ENCODE measurements around the gene ROR2. TPM values are rescaled to one million over a fixed set of nuclear protein-coding genes. Genes with fewer than 3 reads are reported as not detected.
"Not testable (repeated sequence)": the region's sequence is repeated elsewhere in the genome, so short reads cannot be mapped to it uniquely, and the experiment has no call there.

The ROR2 gene
- total RNA-seq, 1 donor from 2014 or later: under 0.01 TPM

DNA sequence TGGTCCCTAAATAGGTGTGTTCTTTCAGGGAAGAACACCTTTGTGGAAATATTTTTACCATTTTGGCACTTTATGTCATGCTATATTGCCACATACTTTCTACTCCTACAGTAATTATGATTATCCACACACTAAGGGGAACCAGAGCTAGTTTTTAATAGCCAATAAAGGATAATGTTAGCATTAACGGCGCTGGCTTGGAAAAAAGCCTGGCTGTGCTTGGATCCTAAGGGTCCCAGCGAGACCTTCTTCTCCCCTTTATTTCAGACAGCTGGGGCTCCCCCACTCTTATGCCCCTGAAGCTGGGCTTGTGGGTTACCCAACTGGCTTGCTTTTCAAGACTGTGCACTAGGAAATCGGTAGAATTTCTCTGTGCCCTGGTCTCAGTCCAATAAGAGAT is 367.8 kb downstream of the ROR2 start:
- DNase-seq (ENCODE audit: low read depth in 2 of 2): no peak

DNA sequence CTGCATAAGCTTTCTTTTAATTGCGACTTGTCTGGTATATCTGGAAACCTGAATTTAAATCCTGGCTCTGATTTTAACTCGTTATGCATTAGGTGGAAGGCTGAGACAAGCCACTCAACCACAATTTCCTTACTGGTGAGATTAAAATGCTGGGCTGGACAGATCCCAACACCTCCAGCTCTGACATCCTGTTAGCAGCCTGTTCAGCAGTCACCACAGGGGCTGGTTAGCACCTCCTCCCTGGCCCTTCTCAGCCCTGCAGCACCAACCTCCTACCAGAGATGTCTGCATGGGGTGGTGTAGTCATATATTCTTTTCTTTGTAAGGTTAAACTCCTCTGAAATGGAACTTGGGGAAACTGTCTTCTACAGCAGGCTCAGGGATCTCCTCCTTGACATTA is 369.9 kb downstream of the ROR2 start:
- no peak for DNase-seq (ENCODE audit: low read depth in 2 of 2)

DNA sequence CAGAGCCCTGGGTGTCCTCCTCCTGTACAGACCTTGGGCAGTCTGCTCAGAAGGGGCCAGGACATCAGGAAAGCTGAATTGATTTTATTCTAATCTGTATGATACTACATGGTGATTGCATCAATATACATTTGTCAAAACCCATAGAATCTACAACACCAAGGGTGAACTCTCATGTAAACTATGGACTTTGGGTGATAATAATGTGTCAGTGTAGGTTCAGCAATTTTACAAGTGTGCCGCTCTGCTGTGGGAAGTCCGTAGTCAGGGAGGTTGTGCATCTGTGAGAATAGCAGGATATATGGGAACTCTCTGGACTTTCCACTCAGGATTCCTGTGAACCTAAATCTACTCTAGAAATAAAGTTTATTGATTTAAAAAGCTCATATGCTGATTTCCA is 371.1 kb downstream of the ROR2 start:
- no peak for DNase-seq (ENCODE audit: low read depth in 2 of 2)

DNA sequence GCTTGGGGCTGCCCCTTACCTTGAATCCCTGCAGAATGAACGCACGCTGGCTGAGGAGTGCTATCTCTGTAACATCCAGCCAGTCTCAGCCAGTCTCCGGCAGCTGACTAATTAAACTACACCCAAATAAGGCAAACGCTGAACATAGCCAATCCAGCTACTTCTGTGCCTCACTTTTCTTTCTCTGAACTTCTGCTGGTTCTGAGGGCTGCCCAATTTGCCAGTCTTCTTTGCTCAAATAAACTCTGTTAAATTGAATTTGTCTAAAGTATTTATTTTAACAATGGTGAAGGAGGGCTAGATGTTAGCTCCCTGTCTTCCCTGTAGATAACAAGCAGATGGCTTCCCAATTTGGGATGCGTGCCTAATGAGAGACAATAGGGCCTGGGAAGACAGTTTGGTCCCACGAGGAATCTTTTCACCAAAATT is 372.4 kb downstream of the ROR2 start:
- no peak for DNase-seq (ENCODE audit: low read depth in 2 of 2)

DNA sequence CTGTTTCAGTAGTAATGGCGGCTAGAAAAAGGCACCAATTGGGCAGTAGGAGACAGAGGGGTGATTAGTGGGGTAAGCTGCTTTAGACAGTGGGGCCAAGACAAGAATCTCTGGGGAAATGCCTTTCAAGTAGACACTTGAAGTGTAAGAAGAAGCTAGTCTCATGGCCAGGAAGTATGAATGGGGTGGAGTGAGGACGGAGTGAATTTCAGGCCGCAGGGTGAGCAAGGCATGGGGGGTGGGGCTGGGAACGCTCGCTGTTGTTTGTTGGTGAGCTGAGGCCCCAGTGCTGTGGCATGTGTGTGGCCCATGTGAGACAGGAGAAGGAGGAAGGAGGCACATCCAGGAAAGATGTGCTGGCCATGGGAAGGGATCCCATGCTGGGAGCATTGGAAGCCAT is 377.2 kb downstream of the ROR2 start:
- no peak for DNase-seq (ENCODE audit: low read depth in 2 of 2)

DNA sequence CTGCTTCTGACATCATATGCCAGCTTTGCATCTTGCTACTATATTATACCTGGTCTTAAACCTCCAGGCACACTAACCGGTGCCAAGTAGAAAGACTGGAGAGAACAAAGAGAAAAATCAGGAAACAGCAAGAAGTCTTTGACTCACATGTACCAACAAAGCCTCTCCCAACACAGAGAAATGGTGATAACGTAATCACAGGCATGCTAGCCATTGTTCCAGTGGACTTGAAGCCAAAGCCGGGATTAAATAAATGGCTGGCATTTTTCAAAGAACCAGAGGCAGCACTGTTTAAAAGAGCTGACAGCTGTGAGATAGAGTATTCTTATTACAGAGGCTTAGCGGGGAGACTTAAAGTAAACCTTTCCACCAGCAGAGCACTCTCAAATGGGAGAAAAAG is 378.0 kb downstream of the ROR2 start:
- DNase-seq (ENCODE audit: low read depth in 2 of 2): no peak

DNA sequence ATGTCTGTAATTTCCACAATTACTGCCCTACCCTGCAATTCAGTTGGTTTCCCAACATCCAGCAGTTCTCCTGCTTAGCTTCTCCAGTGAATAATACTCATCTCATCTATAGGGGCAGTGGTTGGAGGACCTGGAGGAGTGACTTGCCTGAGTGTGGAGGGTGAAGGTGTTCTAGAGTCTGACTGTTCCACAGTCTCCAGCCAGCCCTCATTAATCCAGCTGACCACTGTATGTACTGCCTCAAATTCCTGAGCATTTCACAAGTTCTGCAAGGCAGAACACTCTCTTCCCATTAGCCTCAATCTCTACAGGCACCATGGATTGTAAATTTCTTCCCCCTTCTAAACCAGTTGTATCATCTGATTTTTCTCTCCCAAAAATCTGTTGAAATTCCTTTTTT is 379.0 kb downstream of the ROR2 start:
- no peak for DNase-seq (ENCODE audit: low read depth in 2 of 2)

DNA sequence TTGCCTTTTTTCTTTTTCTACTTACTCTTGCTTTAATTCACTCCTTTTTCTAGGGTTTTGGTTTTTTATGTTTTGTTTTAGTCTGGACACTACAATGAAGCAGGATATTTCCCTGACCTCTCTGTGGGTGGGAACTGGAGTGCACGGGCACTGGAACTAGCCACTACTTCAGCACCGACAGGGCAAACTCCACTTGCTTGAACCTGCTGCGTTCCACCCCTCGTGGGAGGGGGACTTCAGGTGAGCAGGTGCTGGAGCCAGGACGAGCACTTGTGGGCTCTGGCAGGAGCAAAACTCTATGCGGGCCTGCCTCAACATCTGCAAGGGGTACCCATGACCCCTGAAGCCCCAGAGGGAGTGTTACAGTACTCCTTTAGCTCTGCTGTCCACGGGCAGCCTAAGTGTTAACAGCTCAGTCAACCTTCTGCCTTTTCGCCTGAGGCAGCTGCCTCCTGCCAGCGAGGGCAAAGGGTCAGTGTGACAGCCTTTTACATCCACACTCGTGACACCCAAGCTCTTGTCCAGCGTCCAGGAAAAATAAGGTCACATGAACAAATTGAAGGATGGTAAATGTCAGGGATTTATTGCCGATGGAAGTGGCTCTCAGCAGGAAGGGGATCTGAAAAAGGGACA is 382.3 kb downstream of the ROR2 start:
- peak in 1 of 2 donors; percentile 34 for DNase-seq (ENCODE audit: low read depth in 2 of 2)

DNA sequence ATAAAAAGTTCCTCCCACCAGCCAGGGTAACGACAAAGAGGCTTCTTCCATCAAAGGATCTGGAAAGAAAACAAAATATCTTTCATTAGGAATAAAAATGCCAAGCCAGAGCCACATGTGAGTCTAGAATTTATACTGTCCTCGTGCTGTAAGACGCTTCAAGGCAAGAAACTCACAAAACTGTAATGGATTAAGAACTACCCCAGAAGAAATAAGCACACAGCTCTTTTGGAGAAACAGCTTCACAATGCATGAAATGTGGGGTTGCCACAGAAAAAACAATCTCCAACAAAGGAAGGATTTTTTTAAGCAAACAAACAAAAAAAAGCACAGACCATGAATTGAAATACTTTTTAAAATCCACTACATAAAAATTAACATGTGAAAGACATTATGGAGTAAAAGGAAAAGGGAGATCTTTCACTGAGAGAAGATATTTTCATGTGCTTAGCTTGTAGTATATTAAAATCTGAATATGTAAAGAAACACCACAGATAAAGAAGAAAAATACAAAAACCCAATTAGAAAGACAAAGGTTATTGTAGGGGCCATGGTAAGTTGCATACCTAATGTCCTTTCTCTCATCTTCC is 385.9 kb downstream of the ROR2 start:
- DNase-seq (ENCODE audit: low read depth in 2 of 2): no peak

DNA sequence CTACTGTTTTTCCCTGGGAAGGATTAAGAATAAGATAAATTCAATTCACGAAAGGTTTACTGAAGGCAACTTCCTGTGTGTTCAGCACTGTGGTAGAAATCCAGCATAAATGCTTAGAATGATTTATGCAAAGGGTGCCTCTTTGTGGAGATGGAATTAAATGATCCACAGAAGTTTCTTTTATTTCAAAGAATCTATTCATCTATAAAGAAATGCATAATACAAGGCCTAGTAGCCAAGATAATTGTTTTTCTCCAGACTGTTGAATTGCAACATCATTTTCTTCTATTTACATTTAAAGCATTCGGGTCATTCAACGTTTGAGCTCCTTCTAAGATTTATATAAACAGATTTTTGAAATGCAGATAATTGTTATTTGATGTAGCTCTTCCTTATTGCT is 387.6 kb downstream of the ROR2 start:
- DNase-seq (ENCODE audit: low read depth in 2 of 2): no peak

DNA sequence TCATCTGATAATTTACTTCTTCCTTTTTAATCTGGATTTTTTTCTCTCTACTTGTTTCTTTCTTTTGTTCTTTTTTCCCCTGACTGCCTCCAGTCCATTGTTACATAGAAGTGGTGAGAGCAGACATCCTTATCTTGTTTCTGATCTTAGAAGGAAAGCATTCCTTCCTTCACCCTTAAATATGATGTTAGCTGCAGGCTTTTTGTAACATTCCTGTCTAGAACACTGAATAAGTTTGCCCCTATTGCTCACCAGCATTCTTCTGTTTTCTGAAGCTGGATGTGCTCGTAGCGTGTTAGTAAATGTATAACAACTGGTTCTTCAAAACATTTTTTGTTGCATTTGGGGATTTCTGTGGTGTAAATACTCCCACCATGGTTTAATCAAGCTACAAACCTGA is 389.7 kb downstream of the ROR2 start:
- no peak for DNase-seq (ENCODE audit: low read depth in 2 of 2)

DNA sequence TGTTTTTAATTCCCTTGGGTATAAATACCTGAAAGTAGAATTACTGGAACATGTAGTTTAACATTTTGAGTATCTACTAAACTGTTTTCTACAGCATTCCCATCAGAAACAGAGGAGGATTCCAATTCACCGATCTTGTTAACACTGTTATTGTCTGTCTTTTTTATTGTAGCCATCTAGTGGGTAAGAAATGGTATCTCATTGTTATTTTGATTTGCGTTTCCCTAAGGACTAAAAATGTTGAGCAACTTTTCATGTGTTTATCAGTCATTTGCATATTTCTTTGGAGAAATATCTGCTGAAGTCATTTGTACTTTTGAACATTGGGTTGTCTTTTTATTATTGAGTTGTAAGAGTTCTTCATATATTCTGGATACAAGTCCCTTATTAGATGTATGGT is 391.1 kb downstream of the ROR2 start:
- DNase-seq (ENCODE audit: low read depth in 2 of 2): no peak

DNA sequence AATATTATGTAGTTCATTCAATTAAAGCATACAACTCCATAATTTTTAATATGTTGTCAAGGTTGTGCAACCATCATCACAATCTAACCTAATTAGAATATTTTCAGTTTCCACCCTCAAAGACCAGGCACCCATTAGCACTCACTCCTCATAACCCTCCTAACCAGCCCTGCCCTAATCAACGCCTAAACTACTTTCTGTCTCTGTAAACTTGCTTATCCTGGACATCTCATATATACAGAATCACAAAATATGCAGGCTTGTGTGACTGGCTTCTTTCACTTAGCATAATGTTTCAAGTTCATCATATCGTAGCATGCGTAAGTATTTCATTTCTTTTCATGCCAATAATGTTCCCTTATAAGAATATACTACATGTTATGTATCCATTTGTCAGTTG is 391.6 kb downstream of the ROR2 start:
- DNase-seq (ENCODE audit: low read depth in 2 of 2): no peak

DNA sequence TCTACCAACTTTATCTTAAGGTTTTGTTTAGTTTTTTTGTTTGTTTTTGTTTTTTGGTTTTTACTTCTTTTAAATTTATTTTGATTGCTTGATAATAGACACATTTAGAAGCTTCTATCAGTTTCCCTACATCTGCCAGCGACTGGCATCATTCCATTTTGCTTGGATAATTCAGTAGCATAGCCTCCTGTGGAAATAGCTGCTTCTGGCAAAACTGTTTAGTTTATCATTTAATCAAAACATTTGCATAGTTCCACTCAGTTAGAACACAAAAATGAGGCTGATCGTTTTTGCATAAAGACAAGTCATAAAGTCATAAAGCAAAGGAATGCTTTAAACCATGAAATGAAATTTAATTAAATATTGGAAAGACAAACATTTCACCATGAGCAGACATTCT is 392.7 kb downstream of the ROR2 start:
- DNase-seq (ENCODE audit: low read depth in 2 of 2): no peak

DNA sequence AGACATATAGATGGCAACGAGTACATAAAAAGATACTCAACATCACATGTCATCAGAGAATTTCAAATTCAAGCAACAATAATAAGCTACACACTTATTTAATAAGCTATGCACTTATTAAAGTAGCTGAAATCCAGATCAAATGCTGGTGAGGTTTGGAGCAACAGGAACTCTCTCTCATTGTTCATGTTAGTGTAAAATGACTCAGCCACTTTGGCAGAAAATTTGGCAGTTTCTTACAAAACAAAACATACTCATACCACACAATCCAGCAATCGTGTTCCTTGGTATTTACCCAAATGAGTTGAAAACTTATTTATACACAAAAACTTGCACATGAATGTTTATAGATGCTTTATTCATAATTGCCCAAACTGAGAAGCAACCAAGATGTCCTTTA is 394.9 kb downstream of the ROR2 start:
- no peak for DNase-seq (ENCODE audit: low read depth in 2 of 2)

DNA sequence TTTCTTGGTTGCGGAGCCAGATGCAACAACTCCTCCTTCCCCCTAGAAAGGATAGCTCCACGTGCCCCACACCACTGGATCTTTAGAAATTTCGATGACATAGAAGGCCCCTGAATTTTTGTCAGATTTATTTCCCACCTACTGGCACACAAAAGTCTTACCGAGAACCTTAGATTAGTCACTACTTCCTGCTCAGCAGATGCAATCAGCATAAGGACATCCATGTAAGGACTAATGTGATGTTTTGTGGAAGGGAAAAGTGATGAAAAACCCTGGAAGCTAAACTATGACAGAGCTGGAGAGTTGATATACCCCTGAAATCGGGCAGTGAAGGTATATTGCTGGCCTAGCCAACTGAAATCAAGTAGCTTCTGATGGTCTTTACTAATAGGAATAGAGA is 400.9 kb downstream of the ROR2 start:
- DNase-seq (ENCODE audit: low read depth in 2 of 2): no peak

DNA sequence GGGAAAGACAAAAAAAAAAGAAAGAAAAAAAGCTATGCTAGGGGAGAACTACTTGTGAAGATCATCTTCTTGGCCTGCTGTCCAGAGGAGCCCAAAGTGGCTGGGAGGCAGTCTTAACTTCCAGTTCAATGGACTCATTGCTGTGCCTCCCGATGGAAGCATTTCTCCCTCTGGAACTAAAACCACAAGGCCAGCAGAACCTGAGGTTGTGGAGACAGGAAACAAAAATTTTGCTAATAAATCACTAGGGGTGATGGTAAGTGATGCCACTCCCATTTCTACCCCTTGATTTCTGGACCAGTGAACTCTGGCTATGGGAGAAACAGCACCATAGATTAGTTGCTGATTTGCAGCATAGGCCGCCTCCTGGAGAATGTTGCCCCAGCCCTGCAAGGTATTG is 402.9 kb downstream of the ROR2 start:
- DNase-seq (ENCODE audit: low read depth in 2 of 2): no peak

DNA sequence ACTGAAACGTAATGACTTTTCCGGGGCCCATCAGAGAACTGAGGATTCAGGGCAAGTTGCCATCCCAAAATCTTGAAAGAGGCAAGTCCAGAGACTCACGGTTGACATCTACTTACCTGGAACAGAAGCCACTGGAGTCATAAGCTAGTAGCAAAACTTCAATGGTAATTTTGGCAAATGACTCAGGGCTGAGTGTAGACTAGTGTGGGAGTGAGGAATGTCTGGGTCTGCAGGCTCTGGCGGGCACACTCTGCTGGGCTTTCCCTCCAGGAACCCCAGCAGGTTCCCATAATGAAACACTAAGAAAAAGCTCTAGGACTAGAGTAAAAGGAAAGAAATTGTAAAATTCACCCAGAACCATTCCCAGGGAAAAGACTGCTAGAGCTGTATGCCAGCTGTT is 403.5 kb downstream of the ROR2 start:
- no peak for DNase-seq (ENCODE audit: low read depth in 2 of 2)

DNA sequence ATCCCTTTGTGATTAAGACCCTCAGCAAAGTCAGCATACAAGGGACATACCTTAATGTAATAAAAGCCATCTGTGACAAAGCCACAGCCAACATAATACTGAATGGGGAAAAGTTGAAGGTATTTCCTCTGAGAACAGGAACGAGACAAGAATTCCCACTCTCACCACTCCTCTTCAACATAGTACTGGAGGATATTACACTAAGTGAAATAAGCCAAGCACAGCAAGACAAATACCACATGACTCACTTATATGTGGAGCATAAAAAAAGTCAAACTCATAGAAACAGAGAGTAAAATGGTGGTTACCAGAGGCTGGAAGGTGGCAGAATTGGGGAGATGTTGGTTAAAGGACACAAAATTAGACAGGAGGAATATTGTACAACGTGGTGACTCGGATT is 408.3 kb downstream of the ROR2 start:
- DNase-seq (ENCODE audit: low read depth in 2 of 2): no peak

DNA sequence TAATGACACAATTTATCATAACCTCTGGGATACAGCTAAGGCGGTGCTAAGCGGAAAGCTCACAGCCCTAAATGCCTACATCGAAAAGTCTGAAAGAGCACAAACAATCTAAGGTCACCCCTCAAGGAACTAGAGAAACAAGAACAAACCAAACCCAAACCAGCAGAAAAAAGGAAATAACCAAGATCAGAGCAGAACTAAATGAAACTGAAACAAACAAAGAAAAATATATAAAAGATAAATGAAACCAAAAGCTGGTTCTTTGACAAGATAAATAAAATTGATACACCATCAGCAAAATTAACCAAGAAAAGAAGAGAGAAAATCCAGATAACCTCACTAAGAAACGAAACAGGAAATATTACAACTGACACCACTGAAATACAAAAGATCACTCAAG is 409.5 kb downstream of the ROR2 start:
- not testable (repeated sequence) for DNase-seq (ENCODE audit: low read depth in 2 of 2)

DNA sequence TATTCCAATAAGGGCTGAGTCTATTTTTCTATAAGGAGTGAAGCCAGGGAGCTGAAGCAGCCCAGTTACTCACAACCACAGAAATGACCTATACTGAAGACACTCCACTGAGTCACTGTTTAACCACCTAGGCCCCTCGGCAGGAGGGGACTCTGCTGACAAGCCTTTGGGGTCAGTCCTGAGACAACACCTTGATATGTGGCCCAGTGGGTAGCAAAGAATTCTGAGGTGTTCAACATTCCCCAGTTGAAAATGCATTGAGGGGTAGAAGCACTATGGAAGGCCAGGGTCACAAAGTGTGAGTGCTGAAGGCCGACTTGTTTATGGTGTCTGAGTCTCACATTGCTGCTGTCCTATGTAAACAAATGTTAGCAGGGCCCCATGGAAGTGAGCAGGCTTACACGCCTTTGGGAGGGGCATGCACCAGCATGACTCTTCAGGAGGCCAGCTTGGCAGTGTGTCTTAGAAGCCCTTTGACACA is 413.8 kb downstream of the ROR2 start:
- no peak for DNase-seq (ENCODE audit: low read depth in 2 of 2)

DNA sequence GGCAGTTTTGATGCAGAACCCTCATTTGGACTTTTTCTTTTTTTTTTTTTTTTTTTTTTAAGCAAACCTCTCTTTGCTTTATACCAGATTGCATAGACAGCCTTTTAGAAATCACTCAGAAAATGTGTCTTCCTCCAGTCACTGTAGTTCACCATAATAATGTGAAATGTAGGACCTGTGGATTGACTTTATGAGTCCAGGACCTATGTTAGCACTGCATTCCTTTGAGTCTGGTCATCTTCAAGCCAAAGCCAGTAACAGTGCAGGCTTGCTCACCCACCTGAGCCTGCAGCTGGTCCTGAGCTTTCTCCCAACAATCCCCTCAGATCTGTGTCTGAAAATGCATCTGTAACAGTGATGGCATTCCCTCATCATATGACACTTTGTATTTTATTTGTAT is 415.7 kb downstream of the ROR2 start:
- no peak for DNase-seq (ENCODE audit: low read depth in 2 of 2)

DNA sequence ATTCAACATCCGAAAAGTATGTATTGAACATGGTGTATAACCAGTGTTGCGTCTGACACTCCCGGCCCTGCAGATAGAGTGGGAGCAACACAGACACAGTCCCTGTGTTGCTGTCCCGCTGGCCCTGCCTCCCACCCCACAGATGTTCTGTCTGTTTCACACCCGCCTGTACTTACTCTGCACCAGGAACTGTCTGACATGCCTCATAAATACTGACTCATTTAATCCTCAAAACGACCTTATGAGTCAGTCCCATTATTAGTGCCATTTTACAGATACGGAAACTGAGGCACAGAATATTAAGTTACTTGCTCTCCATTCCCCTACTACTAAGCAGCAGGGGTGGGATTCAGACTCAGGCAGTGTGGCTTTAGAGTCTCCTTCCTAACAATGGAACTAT is 416.6 kb downstream of the ROR2 start:
- DNase-seq (ENCODE audit: low read depth in 2 of 2): no peak

DNA sequence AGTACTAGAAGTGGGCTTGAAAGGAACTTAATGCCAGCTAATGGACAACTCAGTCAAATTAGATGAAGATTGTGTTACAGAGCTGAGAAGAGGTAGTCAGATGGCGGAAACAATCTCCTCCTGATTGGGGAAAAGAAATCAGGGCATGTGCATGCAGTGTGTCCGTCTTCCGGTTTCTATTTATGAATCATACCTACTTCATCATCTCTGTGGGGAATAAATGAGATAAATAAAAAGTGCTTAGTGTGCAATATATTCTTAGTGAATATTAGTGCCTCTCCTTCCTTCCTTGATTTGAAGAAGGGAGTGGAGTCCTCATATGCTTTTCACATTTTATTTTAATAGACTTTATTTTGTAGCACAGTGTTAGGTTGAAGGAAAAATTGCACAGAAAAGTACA is 417.7 kb downstream of the ROR2 start:
- DNase-seq (ENCODE audit: low read depth in 2 of 2): no peak

Data from lung microvascular endothelial cell (primary cell).